ENCODE results near the gene NELL2.

- TF ChIP-seq CTCF (IDR thresholded peaks at IDR 0.05 in 2 of 3, conservative IDR thresholded peaks at IDR 0.05 in 1 of 3; ENCODE audit: insufficient read depth in 2 of 3, low read depth in 1 of 3, low read length in 3 of 3), result no peak
- TF ChIP-seq TARDBP (IDR thresholded peaks at IDR 0.05), result no peak
- no peak for TF ChIP-seq RFX5 (IDR thresholded peaks at IDR 0.05; ENCODE audit: low read depth, low read length)
- TF ChIP-seq SRF (CRISPR knock-in tag; IDR thresholded peaks at IDR 0.05), result no peak
Observed at GRCh38 chr12:44863867-44864266, 12.2 kb downstream of the NELL2 start.

Data from K562 (cell line).